Myocyte (in vitro differentiated cells): ENCODE data around the gene MYBPC1. TPM values are rescaled to one million over a fixed set of nuclear protein-coding genes. Genes with fewer than 3 reads are reported as not detected.
"Not testable (repeated sequence)": the region's sequence is repeated elsewhere in the genome, so short reads cannot be mapped to it uniquely, and the experiment has no call there.

Experiments
- DNase-seq: peaks from one replicate; pipeline ENCODE4 v3.0.0-alpha.2; 2012; ENCODE audit warnings: low read depth
- polyA plus RNA-seq: library from polyadenylated mRNA; unstranded; fragments of >200 nt; gene quantifications from one replicate; pipeline ENCODE4 v1.2.1, GENCODE V29; 2012; ENCODE audit warnings: missing spikeins
- total RNA-seq: library from RNA; depleted of rRNA; stranded (reverse); fragments of >200 nt; gene quantifications from 2 replicates; pipeline ENCODE4 v1.2.3, GENCODE V29; 2014

Gene MYBPC1
- 1.4 and 8.4 TPM in 2 replicates for total RNA-seq
- 12.5 TPM for polyA plus RNA-seq

- peak; percentile 54 for DNase-seq
These were observed at the start of gene MYBPC1 for GRCh38 chr12:101594700-101595099. Gene MYBPC1, plus strand, starts transcription at chr12:101594971. Its CDS starts 100 bp downstream, at chr12:101595071.

GRCh38 chr12:101551362-101552114 is 43.2 kb upstream of the MYBPC1 start:
- DNase-seq: peak; percentile 27

- peak; percentile 98 for DNase-seq
These were observed 42.5 kb upstream of the MYBPC1 start for GRCh38 chr12:101552277-101552676.

GRCh38 chr12:101557094-101557493 is 37.7 kb upstream of the MYBPC1 start:
- no peak for DNase-seq

- DNase-seq: not testable (repeated sequence)
These were observed 36.0 kb upstream of the MYBPC1 start for GRCh38 chr12:101558726-101559125.

GRCh38 chr12:101563212-101563611 is 31.6 kb upstream of the MYBPC1 start:
- DNase-seq: peak; percentile 20

GRCh38 chr12:101564912-101565311 is 29.9 kb upstream of the MYBPC1 start:
- no peak for DNase-seq

- DNase-seq: no peak
These were observed 28.5 kb upstream of the MYBPC1 start for GRCh38 chr12:101566318-101566717.

GRCh38 chr12:101567918-101568317 is 26.9 kb upstream of the MYBPC1 start:
- no peak for DNase-seq

- DNase-seq: peak; percentile 67
These were observed 24.7 kb upstream of the MYBPC1 start for GRCh38 chr12:101570047-101570446.

GRCh38 chr12:101571105-101571504 is 23.7 kb upstream of the MYBPC1 start:
- no peak for DNase-seq

- no peak for DNase-seq
These were observed 21.0 kb upstream of the MYBPC1 start for GRCh38 chr12:101573743-101574142.

GRCh38 chr12:101578417-101578816 is 16.4 kb upstream of the MYBPC1 start:
- DNase-seq: no peak

- peak; percentile 34 for DNase-seq
These were observed 13.6 kb upstream of the MYBPC1 start for GRCh38 chr12:101581190-101581589.

- DNase-seq: peak; percentile 3
These were observed 11.8 kb upstream of the MYBPC1 start for GRCh38 chr12:101582937-101583336.

- DNase-seq: no peak
These were observed 4.4 kb upstream of the MYBPC1 start for GRCh38 chr12:101590383-101590782.

GRCh38 chr12:101591781-101592180 is 3.0 kb upstream of the MYBPC1 start:
- peak; percentile 18 for DNase-seq

GRCh38 chr12:101592448-101592847 is 2.3 kb upstream of the MYBPC1 start:
- DNase-seq: peak; percentile 19

- DNase-seq: peak; percentile 65
These were observed 1.9 kb upstream of the MYBPC1 start for GRCh38 chr12:101592921-101593320.

GRCh38 chr12:101596172-101596571 is 1.4 kb downstream of the MYBPC1 start:
- DNase-seq: no peak

GRCh38 chr12:101597164-101597563 is 2.4 kb downstream of the MYBPC1 start:
- DNase-seq: no peak

GRCh38 chr12:101598483-101598882 is 3.7 kb downstream of the MYBPC1 start:
- DNase-seq: no peak

GRCh38 chr12:101599311-101599710 is 4.5 kb downstream of the MYBPC1 start:
- DNase-seq: no peak
